C4-2B (cell line): Measurements from ENCODE around the gene NFIA.

Experiments used
- ZFX ChIP-seq: fragments of 450-650 bp; IDR thresholded peaks from 2 replicates; pipeline ENCODE4 v1.6.1; 2017
- TF ChIP-seq, protein P1 (sequence below): fragments of 450-650 bp; conservative IDR thresholded peaks from 2 replicates; pipeline ENCODE4 v1.5.1; 2017; ENCODE audit warnings: mild to moderate bottlenecking

DNA sequence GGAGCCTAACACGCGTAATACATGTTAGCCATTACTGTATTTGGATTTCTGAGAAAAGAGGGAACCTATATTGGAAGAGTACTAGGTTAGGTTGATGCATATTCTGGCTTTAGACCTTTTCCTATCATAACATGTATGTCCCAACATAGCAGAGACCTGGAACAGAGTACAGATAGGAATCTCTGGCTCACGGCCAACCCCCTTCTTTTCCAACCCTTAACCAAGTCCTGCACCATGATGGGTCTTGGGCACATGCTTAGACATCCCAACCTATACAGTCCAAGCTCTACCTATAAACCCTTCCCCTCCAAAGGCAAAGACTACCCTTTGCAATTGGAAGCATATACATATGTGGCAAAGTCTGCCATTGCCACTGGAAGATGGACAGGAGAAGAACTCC, 414.7 kb downstream of the NFIA start:
- TF ChIP-seq, protein P1, sequence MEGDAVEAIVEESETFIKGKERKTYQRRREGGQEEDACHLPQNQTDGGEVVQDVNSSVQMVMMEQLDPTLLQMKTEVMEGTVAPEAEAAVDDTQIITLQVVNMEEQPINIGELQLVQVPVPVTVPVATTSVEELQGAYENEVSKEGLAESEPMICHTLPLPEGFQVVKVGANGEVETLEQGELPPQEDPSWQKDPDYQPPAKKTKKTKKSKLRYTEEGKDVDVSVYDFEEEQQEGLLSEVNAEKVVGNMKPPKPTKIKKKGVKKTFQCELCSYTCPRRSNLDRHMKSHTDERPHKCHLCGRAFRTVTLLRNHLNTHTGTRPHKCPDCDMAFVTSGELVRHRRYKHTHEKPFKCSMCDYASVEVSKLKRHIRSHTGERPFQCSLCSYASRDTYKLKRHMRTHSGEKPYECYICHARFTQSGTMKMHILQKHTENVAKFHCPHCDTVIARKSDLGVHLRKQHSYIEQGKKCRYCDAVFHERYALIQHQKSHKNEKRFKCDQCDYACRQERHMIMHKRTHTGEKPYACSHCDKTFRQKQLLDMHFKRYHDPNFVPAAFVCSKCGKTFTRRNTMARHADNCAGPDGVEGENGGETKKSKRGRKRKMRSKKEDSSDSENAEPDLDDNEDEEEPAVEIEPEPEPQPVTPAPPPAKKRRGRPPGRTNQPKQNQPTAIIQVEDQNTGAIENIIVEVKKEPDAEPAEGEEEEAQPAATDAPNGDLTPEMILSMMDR: no peak
- no peak for TF ChIP-seq ZFX
